ENCODE results near the gene PPEF1.

DNA sequence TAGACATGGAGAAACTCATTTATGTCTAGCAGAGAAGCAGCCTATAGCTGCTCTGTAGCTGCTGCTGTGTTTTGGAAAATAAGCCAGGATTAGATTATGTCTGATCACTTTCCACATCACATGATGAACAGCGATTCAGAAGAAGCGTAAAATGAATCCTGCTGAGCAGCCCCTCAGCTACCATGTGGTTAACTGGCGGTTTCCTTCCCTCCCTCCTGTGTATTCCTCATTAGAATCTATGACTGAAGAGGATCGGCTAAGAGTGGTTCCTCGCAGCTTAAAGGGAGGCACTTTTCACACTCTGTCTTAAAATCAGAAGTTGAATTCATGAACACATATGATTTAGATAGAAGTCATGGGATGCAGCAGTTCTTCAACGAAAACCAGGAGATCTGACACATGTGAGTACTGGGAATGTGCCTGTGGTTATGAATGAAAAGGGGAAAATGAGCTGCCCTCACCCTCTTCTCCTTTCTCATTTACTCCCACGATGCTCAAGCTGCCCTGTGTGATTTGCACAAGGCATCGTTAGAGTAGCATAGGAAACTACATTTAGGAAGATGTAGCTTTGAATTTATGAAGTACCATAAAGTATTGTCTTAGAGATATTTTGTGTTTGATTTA lies at the start of gene PPEF1:
- TF ChIP-seq, protein P1, sequence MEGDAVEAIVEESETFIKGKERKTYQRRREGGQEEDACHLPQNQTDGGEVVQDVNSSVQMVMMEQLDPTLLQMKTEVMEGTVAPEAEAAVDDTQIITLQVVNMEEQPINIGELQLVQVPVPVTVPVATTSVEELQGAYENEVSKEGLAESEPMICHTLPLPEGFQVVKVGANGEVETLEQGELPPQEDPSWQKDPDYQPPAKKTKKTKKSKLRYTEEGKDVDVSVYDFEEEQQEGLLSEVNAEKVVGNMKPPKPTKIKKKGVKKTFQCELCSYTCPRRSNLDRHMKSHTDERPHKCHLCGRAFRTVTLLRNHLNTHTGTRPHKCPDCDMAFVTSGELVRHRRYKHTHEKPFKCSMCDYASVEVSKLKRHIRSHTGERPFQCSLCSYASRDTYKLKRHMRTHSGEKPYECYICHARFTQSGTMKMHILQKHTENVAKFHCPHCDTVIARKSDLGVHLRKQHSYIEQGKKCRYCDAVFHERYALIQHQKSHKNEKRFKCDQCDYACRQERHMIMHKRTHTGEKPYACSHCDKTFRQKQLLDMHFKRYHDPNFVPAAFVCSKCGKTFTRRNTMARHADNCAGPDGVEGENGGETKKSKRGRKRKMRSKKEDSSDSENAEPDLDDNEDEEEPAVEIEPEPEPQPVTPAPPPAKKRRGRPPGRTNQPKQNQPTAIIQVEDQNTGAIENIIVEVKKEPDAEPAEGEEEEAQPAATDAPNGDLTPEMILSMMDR (conservative IDR thresholded peaks at IDR 0.05; ENCODE audit: low read depth, low read length), result no peak
- TF ChIP-seq EZH2 (IDR thresholded peaks at IDR 0.05; ENCODE audit: borderline replicate concordance, low read depth, low read length, poor library complexity, severe bottlenecking), result no peak
